ENCODE data around the gene FAAP100.
A peak's percentile ranks its signal among the peaks of the same experiment; 100 is the strongest.
"Not testable (repeated sequence)": the region's sequence is repeated elsewhere in the genome, so short reads cannot be mapped to it uniquely, and the experiment has no call there.

FAAP100 gene

GRCh38 chr17:81552244-81553017 is at the start of gene FAAP100:
TSS of gene FAAP100 (minus strand) at chr17:81552353. CDS start at chr17:81552330, 23 bp downstream.
- Histone ChIP-seq H2AFZ (ENCODE audit: low read depth, low read length) (peak within 1 kb of the TSS; percentile 44), H3K4me3 (ENCODE audit: low read length) (peak within 1 kb of the TSS; percentile 72), H3K27me3 (ENCODE audit: insufficient read depth, low read length) (no peaks in the 10 kb centered on the region), H3K36me3 (ENCODE audit: insufficient read depth, low read length) (peaks cover 31% of the 10 kb centered on the region), H3K9me3 (ENCODE audit: low read length) (no peaks in the 10 kb centered on the region), H3K4me1 (ENCODE audit: insufficient read depth, low read length) (peaks cover 21% of the 10 kb centered on the region)

GRCh38 chr17:81601525-81602120 is 49.5 kb upstream of the FAAP100 start:
- Histone ChIP-seq H3K9me3 (ENCODE audit: low read length) (no peaks in the 10 kb centered on the region), H3K36me3 (ENCODE audit: insufficient read depth, low read length) (peaks cover 56% of the 10 kb centered on the region), H2AFZ (ENCODE audit: low read depth, low read length) (no peak overlapping the region), H3K4me1 (ENCODE audit: insufficient read depth, low read length) (no peaks in the 10 kb centered on the region), H3K4me3 (ENCODE audit: low read length) (no peak overlapping the region), H3K27me3 (ENCODE audit: insufficient read depth, low read length) (no peaks in the 10 kb centered on the region)

GRCh38 chr17:81599719-81600486 is 47.8 kb upstream of the FAAP100 start:
- Histone ChIP-seq H3K4me3 (ENCODE audit: low read length) (no peak overlapping the region), H3K9me3 (ENCODE audit: low read length) (no peaks in the 10 kb centered on the region), H3K27me3 (ENCODE audit: insufficient read depth, low read length) (no peaks in the 10 kb centered on the region), H2AFZ (ENCODE audit: low read depth, low read length) (no peak overlapping the region), H3K4me1 (ENCODE audit: insufficient read depth, low read length) (no peaks in the 10 kb centered on the region), H3K36me3 (ENCODE audit: insufficient read depth, low read length) (peaks cover 60% of the 10 kb centered on the region)

GRCh38 chr17:81593105-81593871 is 41.1 kb upstream of the FAAP100 start:
- Histone ChIP-seq H3K27me3 (ENCODE audit: insufficient read depth, low read length) (no peaks in the 10 kb centered on the region), H3K4me3 (ENCODE audit: low read length) (no peak overlapping the region), H3K4me1 (ENCODE audit: insufficient read depth, low read length) (no peaks in the 10 kb centered on the region), H3K9me3 (ENCODE audit: low read length) (no peaks in the 10 kb centered on the region), H2AFZ (ENCODE audit: low read depth, low read length) (no peak overlapping the region), H3K36me3 (ENCODE audit: insufficient read depth, low read length) (peaks cover 66% of the 10 kb centered on the region)

- H3K4me3 ChIP-seq (ENCODE audit: low read length): no peak overlapping the region
- H3K27me3 ChIP-seq (ENCODE audit: insufficient read depth, low read length): no peaks in the 10 kb centered on the region
- H2AFZ ChIP-seq (ENCODE audit: low read depth, low read length): no peak overlapping the region
- H3K9me3 ChIP-seq (ENCODE audit: low read length): no peaks in the 10 kb centered on the region
- peaks cover 66% of the 10 kb centered on the region for H3K36me3 ChIP-seq (ENCODE audit: insufficient read depth, low read length)
- no peaks in the 10 kb centered on the region for H3K4me1 ChIP-seq (ENCODE audit: insufficient read depth, low read length)
Observed at GRCh38 chr17:81591971-81592370, 39.8 kb upstream of the FAAP100 start.

- H3K27me3 ChIP-seq (ENCODE audit: insufficient read depth, low read length): no peaks in the 10 kb centered on the region
- H2AFZ ChIP-seq (ENCODE audit: low read depth, low read length): no peak overlapping the region
- no peaks in the 10 kb centered on the region for H3K4me1 ChIP-seq (ENCODE audit: insufficient read depth, low read length)
- no peak overlapping the region for H3K4me3 ChIP-seq (ENCODE audit: low read length)
- peaks cover 72% of the 10 kb centered on the region for H3K36me3 ChIP-seq (ENCODE audit: insufficient read depth, low read length)
- H3K9me3 ChIP-seq (ENCODE audit: low read length): no peaks in the 10 kb centered on the region
Observed at GRCh38 chr17:81590121-81590520, 38.0 kb upstream of the FAAP100 start.

GRCh38 chr17:81589612-81590011 is 37.5 kb upstream of the FAAP100 start:
- Histone ChIP-seq H3K27me3 (ENCODE audit: insufficient read depth, low read length) (no peaks in the 10 kb centered on the region), H3K4me1 (ENCODE audit: insufficient read depth, low read length) (no peaks in the 10 kb centered on the region), H2AFZ (ENCODE audit: low read depth, low read length) (no peak overlapping the region), H3K36me3 (ENCODE audit: insufficient read depth, low read length) (peaks cover 72% of the 10 kb centered on the region), H3K9me3 (ENCODE audit: low read length) (no peaks in the 10 kb centered on the region), H3K4me3 (ENCODE audit: low read length) (no peak overlapping the region)

- peaks cover 84% of the 10 kb centered on the region for H3K36me3 ChIP-seq (ENCODE audit: insufficient read depth, low read length)
- no peaks in the 10 kb centered on the region for H3K9me3 ChIP-seq (ENCODE audit: low read length)
Observed at GRCh38 chr17:81586096-81586495, 33.9 kb upstream of the FAAP100 start.

GRCh38 chr17:81584771-81585170 is 32.6 kb upstream of the FAAP100 start:
- H3K36me3 ChIP-seq (ENCODE audit: insufficient read depth, low read length): peaks cover 83% of the 10 kb centered on the region
- not testable (repeated sequence) for H3K4me1 ChIP-seq (ENCODE audit: insufficient read depth, low read length); H3K9me3 ChIP-seq (ENCODE audit: low read length); H3K4me3 ChIP-seq (ENCODE audit: low read length); H3K27me3 ChIP-seq (ENCODE audit: insufficient read depth, low read length); H2AFZ ChIP-seq (ENCODE audit: low read depth, low read length)

More at GRCh38 chr17:81586096-81586495, 33.9 kb upstream of the FAAP100 start:
- Histone ChIP-seq H3K4me3 (ENCODE audit: low read length) (no peak overlapping the region), H3K27me3 (ENCODE audit: insufficient read depth, low read length) (no peaks in the 10 kb centered on the region), H3K4me1 (ENCODE audit: insufficient read depth, low read length) (no peaks in the 10 kb centered on the region), H2AFZ (ENCODE audit: low read depth, low read length) (no peak overlapping the region)

- Histone ChIP-seq H3K27me3 (ENCODE audit: insufficient read depth, low read length) (no peaks in the 10 kb centered on the region), H3K4me1 (ENCODE audit: insufficient read depth, low read length) (no peaks in the 10 kb centered on the region), H3K4me3 (ENCODE audit: low read length) (no peak overlapping the region), H2AFZ (ENCODE audit: low read depth, low read length) (no peak overlapping the region), H3K9me3 (ENCODE audit: low read length) (no peaks in the 10 kb centered on the region), H3K36me3 (ENCODE audit: insufficient read depth, low read length) (peaks cover 76% of the 10 kb centered on the region)
Observed at GRCh38 chr17:81583589-81584342, 31.6 kb upstream of the FAAP100 start.

GRCh38 chr17:81582749-81583148 is 30.6 kb upstream of the FAAP100 start:
- no peaks in the 10 kb centered on the region for H3K27me3 ChIP-seq (ENCODE audit: insufficient read depth, low read length)
- H3K9me3 ChIP-seq (ENCODE audit: low read length): no peaks in the 10 kb centered on the region
- H3K4me1 ChIP-seq (ENCODE audit: insufficient read depth, low read length): no peaks in the 10 kb centered on the region
- H3K36me3 ChIP-seq (ENCODE audit: insufficient read depth, low read length): peaks cover 71% of the 10 kb centered on the region
- H2AFZ ChIP-seq (ENCODE audit: low read depth, low read length): no peak overlapping the region
- H3K4me3 ChIP-seq (ENCODE audit: low read length): no peak overlapping the region

GRCh38 chr17:81582341-81582740 is 30.2 kb upstream of the FAAP100 start:
- H3K4me1 ChIP-seq (ENCODE audit: insufficient read depth, low read length): no peaks in the 10 kb centered on the region
- peaks cover 72% of the 10 kb centered on the region for H3K36me3 ChIP-seq (ENCODE audit: insufficient read depth, low read length)
- H3K9me3 ChIP-seq (ENCODE audit: low read length): no peaks in the 10 kb centered on the region
- H3K4me3 ChIP-seq (ENCODE audit: low read length): no peak overlapping the region
- H2AFZ ChIP-seq (ENCODE audit: low read depth, low read length): no peak overlapping the region
- no peaks in the 10 kb centered on the region for H3K27me3 ChIP-seq (ENCODE audit: insufficient read depth, low read length)
